ENCODE data around the gene NID2.
A peak's percentile ranks its signal among the peaks of the same experiment; 100 is the strongest.

The NID2 gene

GRCh38 chr14:52068615-52069306 is at the start of gene NID2:
Gene NID2, minus strand, starts transcription at chr14:52069059. Its CDS starts 65 bp downstream, at chr14:52068994.
- peak in 1 of 2 donors; percentile 18 for DNase-seq (ENCODE audit: low read depth in 2 of 2)

GRCh38 chr14:52117111-52117832 is 48.4 kb upstream of the NID2 start:
- no peak for DNase-seq (ENCODE audit: low read depth in 2 of 2)

GRCh38 chr14:52115286-52115685 is 46.4 kb upstream of the NID2 start:
- no peak for DNase-seq (ENCODE audit: low read depth in 2 of 2)

- DNase-seq (ENCODE audit: low read depth in 2 of 2) = no peak
Measured at GRCh38 chr14:52112336-52113018, 43.6 kb upstream of the NID2 start.

- no peak for DNase-seq (ENCODE audit: low read depth in 2 of 2)
Measured at GRCh38 chr14:52111583-52111982, 42.7 kb upstream of the NID2 start.

GRCh38 chr14:52110441-52111086 is 41.7 kb upstream of the NID2 start:
- DNase-seq (ENCODE audit: low read depth in 2 of 2) = no peak

GRCh38 chr14:52108823-52109222 is 40.0 kb upstream of the NID2 start:
- no peak for DNase-seq (ENCODE audit: low read depth in 2 of 2)

- no peak for DNase-seq (ENCODE audit: low read depth in 2 of 2)
Measured at GRCh38 chr14:52106840-52107239, 38.0 kb upstream of the NID2 start.

GRCh38 chr14:52103416-52103815 is 34.6 kb upstream of the NID2 start:
- no peak for DNase-seq (ENCODE audit: low read depth in 2 of 2)

- no peak for DNase-seq (ENCODE audit: low read depth in 2 of 2)
Measured at GRCh38 chr14:52095794-52096193, 26.9 kb upstream of the NID2 start.

- DNase-seq (ENCODE audit: low read depth in 2 of 2) = no peak
Measured at GRCh38 chr14:52095336-52095735, 26.5 kb upstream of the NID2 start.

GRCh38 chr14:52094546-52095271 is 25.9 kb upstream of the NID2 start:
- no peak for DNase-seq (ENCODE audit: low read depth in 2 of 2)

- DNase-seq (ENCODE audit: low read depth in 2 of 2) = no peak
Measured at GRCh38 chr14:52091928-52092327, 23.1 kb upstream of the NID2 start.

- DNase-seq (ENCODE audit: low read depth in 2 of 2) = no peak
Measured at GRCh38 chr14:52090936-52091335, 22.1 kb upstream of the NID2 start.

- DNase-seq (ENCODE audit: low read depth in 2 of 2) = no peak
Measured at GRCh38 chr14:52089218-52089617, 20.4 kb upstream of the NID2 start.

- DNase-seq (ENCODE audit: low read depth in 2 of 2) = no peak
Measured at GRCh38 chr14:52086711-52087110, 17.9 kb upstream of the NID2 start.

- DNase-seq (ENCODE audit: low read depth in 2 of 2) = no peak
Measured at GRCh38 chr14:52082903-52083302, 14.0 kb upstream of the NID2 start.

GRCh38 chr14:52081964-52082363 is 13.1 kb upstream of the NID2 start:
- no peak for DNase-seq (ENCODE audit: low read depth in 2 of 2)

GRCh38 chr14:52080808-52081755 is 12.2 kb upstream of the NID2 start:
- DNase-seq (ENCODE audit: low read depth in 2 of 2) = no peak

GRCh38 chr14:52080158-52080800 is 11.4 kb upstream of the NID2 start:
- no peak for DNase-seq (ENCODE audit: low read depth in 2 of 2)

Data from stimulated activated CD8-positive, alpha-beta memory T cell treated with anti-CD3 and anti-CD28 coated beads, Interleukin-7, amount 100 ng/mL, for 4 hours (primary cell).